Ovary (tissue), 3 donors: Measurements from ENCODE around the gene CORO1C.

ENCODE experiments used
- CTCF ChIP-seq, 3 donors: fragments of 450-650 bp in 2 of 3; fragments of 200-600 bp in 1 of 3; IDR thresholded peaks; one replicate each; pipeline versions ENCODE4 v1.5.1 to v1.8.0; 2016 to 2022; ENCODE audit warnings: antibody characterized with exemption in 3 of 3, mild to moderate bottlenecking in 1 of 3
- EP300 ChIP-seq: sonication (generic); formaldehyde crosslinking; IDR thresholded peaks from one replicate; pipeline ENCODE4 v1.6.1; 2017; ENCODE audit warnings: antibody characterized with exemption
- POLR2A ChIP-seq: fragments of 450-650 bp; IDR thresholded peaks from one replicate; pipeline ENCODE4 v1.6.1; 2017; ENCODE audit warnings: antibody characterized with exemption, mild to moderate bottlenecking, moderate library complexity
- donor health status: DM: no; HTN: no; CAD: no.

GRCh38 chr12:108731866-108732461 is 646 bp upstream of the CORO1C start:
- TF ChIP-seq CTCF (IDR thresholded peaks at IDR 0.05) = peak in 1 of 3 donors; percentile 8
- no peak for TF ChIP-seq EP300
- peak; percentile 78 for TF ChIP-seq POLR2A
